Myometrial cell (primary cell): ENCODE data around the gene BEST4. TPM values are rescaled to one million over a fixed set of nuclear protein-coding genes. Genes with fewer than 3 reads are reported as not detected.

Experiments used
- total RNA-seq: library from RNA; depleted of rRNA; stranded (reverse); fragments of >200 nt; gene quantifications from 2 replicates; pipeline ENCODE4 v1.2.3, GENCODE V29; 2015

The BEST4 gene
- under 0.01 TPM in 1 of 2 replicates, not detected in the other for total RNA-seq

DNA sequence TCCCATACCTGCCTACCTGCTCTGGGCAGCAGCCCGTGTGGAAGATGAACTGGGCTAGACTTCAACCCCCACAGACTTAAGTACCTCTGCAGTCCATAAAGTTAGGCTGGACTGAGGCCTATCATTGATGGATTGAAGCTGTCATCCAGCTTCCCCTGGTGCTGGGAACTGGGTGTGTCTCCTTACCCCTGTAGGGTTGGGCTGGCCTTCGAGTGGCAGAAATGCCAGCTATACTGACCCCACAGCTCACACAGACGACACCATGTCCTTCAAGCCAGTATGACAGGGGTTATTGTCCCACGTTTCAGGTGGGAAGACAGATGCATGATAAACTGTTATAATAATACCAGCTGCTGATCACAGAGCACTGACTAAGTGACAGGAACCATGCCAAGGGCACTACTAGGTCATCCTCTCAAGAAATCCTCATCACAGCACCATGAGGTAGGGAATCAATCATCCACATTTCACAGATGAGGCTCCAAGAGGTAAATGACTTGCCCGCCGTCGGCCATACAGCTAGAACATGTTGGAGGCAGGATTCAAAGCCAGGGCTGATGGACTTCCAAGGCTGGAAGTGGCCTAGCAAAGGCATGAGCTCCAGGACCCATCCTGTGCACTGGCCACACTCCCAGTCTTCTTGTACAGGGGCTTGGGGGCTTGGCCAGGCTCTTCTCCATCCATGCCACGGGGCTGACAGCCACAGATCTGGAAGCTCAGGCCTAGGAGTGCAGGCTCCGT, at the start of gene BEST4:
Gene BEST4 (minus strand): TSS at position 51 of the 741 bp plus-strand sequence. CDS start 465 bp downstream, outside the sequence.

DNA sequence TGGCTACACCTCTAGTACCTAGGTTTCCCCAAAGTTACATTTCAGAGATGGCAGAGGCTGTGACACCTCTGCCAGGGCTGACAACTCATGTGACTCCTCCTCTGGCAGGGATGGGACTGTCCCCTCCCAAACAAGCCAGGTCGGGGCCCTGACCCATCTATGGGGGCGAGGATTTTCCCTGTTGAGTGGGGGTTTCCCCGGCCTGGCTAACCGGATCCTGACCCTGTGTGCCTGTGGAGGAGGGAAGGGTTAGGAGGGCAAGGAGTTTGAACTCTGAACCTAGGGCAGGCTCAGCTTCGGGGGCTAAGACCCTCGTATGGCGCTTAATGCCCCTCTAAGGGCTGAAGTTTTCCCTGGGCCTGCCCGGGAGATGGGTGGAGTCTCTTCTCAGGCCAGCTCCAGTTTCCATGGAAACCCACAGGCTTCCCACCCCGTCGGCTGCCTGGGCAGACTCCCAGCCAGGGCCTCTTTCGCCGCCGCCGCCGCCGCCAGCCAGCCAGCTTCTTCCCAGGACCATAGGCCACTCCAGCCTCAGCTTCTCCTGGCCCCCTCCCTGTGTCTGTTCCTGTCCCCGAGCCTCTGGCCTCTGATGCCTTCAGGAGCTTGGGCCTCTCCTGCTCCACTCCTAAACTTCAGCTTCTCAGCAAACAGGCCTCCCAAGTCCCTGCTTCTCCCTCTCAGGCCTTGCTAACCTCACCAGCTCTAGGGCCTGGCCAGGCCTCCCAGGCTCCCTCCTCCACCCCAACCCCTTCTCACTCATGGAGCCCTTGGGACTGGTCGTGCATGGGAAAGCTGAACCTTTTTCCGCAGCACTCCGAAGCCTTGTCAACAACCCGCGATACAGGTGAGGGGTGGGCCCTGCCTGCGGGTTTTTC, 20.3 kb upstream of the BEST4 start, which contains the start of gene BTBD19:
Gene BTBD19 (plus strand): TSS at position 461 of the 875 bp plus-strand sequence. CDS start 298 bp downstream, at position 759.

DNA sequence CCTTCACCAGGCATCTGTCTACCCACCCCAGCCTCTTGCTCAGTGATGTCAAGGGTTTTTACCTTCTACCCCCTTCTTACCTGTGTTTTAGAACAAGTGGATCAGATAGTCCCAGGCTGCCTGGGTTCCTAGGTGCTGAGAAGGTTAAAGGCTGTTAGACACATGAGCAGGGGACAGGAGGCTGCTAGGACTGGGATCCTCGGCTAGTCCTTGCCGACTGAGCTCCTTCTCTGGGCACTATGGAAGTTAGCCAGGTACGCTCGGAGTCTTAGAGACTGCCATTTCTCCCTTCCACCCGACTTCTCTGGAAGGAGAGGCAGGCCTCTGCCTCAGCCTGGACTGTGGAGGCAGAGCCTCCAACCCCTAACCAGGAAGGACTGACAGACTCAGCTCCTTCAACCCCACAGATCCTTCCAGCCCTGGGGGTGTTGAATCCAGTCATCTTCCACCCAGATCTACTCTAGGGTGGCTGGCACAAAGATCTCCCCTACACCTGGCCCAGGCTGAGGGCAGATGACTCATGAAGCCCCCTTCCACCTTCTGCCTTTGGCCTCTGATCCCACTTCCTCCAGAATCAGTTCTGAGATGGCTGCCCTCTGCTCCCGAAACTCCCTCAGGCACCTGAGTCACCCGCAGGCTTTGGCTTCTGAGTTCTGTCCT, 18.9 kb upstream of the BEST4 start, which contains the start of gene DYNLT4:
Gene DYNLT4 (minus strand): TSS at position 648 of the 660 bp plus-strand sequence. CDS start 683 bp downstream, outside the sequence.

DNA sequence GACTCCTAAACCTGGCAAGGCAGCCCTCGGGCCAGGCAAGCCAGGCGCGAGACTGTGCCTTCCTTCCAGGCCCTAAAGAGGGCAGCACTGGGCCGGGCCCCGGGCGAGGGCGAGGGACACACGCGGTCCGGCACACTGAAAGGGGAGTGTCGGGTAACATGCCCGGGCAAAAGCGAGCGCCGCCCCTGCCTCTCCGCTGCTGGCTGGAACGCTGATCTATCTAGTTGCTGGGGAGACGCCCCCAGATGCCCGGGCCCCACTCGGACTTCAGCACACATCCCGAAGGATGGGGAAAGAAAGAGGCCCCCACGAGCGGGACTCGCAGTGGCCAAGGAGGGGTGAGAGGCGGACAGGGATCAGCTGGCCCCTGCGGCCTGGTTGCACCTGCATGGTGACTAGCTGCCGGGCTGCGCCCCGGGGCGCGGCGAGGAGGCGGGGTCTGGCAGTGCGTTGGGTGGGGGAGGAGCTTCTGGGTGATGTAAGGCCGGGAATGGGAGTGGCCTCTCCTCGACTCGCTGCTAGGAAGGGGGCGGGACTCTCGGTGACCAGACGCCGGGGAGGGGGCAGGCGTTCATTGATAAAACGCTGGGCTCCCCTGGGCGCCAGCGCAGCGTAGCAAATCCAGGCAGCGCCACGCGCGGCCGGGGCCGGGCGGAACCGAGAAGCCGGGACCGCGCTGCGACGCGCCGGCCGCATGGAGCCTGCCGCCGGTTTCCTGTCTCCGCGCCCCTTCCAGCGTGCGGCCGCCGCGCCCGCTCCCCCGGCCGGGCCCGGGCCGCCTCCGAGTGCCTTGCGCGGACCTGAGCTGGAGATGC, 12.0 kb upstream of the BEST4 start, which contains the start of gene PLK3:
Gene PLK3 (plus strand): TSS at position 608 of the 815 bp plus-strand sequence. CDS start 87 bp downstream, at position 695.

DNA sequence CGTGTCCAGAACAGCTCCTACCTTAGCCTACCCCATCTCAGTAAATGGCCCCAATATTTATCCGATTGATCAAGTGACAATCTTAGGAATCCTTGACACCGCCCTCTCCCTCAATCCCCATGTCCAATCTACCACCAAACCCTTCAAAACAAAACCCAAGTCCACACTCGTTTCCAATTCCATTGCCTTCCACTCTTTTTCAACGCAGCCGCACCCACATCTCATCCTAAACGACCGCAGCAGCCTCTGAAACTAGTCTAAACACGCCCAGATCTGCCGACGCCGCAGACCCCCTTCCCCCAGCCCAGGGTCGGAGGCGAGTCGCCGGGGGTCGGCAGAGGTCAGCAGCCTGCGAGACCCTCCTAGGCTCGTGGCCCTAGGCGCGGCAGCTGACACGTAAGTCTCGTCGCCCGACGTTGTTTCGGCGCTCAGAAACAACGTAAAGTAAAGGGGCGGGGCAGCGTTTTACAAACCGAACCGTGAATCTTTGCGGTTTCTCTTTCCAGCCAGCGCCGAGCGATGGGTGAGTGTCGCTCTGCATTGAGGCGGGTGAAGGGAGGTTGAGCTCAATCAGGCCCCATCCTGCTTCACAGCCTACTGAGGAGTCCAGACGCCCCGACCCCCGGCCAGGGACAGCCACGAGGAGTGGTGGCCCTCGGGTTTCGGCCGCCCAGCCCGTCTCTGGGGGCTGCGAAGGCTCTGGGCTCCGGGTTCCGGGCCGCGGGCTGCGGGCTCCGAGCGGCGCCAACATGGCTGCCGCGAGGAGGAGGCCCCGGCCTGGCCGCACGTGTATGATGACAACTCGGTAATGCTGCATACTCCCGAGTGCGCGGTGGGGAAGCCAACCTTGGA, 12.7 kb downstream of the BEST4 start, which contains the start of gene RPS8:
Gene RPS8 (plus strand): TSS at position 463 of the 852 bp plus-strand sequence. CDS start 57 bp downstream, at position 520.

DNA sequence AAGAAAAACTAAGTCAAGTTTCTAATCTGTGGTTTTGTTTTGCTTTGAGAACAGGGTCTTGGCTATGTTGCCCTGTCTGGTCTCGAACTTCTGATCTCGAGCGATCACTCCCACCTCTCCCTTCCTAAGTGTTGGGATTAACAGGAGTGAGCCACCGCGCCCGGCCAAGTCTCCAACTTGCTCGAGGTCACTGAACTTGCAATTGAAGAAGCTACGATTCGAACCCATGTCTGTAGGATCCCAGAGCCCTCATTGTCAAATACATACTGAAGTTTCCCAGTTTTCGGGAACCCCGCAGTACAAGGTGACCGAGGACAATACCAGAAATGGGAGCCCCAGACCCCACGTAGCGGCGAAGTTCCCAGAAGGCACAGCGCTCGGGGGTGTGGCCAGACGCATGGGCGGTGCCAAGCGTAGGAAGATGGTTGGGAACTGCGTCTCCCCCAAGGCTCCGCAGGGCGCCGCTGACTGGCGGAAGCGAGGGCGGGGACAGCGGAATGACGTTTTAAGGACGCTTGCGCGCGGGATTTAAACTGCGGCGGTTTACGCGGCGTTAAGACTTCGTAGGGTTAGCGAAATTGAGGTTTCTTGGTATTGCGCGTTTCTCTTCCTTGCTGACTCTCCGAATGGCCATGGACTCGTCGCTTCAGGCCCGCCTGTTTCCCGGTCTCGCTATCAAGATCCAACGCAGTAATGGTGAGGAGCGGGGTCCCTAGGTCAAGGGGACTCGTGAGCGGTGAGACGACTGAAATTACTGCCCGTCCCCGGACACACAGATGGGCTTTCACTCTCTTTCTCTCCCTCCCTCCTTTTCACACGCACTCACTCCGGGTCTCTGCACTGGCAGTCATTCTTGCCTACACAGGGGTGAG, 48.4 kb downstream of the BEST4 start, which contains the start of gene KIF2C:
Gene KIF2C (plus strand): TSS at position 531 of the 872 bp plus-strand sequence. CDS start 96 bp downstream, at position 627.

Other genes with a start within 250 kb of the BEST4 start
- 13.6 and 15.3 TPM in 2 replicates for gene TMEM53, start 113.7 kb downstream of the BEST4 start, total RNA-seq
- not detected in 2 replicates for gene ARMH1, start 113.5 kb downstream of the BEST4 start, total RNA-seq
- gene RNU5D-1, start 57.0 kb downstream of the BEST4 start, total RNA-seq = not detected in 2 replicates
- 39.7 and 53.3 TPM in 2 replicates for gene KIF2C, start 48.3 kb downstream of the BEST4 start, total RNA-seq
- 2,552 and 2,899 TPM in 2 replicates for gene RPS8, start 12.6 kb downstream of the BEST4 start, total RNA-seq
- gene PLK3, start 12.2 kb upstream of the BEST4 start, total RNA-seq = 27.1 and 37.7 TPM in 2 replicates
- gene DYNLT4, start 19.2 kb upstream of the BEST4 start, total RNA-seq = not detected in 2 replicates
- 2.0 and 5.1 TPM in 2 replicates for gene BTBD19, start 20.4 kb upstream of the BEST4 start, total RNA-seq
- gene PTCH2, start 55.1 kb upstream of the BEST4 start, total RNA-seq = under 0.01 and 0.18 TPM in 2 replicates
- gene EIF2B3, start 198.4 kb upstream of the BEST4 start, total RNA-seq = 39.8 and 53.7 TPM in 2 replicates
- gene HECTD3, start 223.2 kb upstream of the BEST4 start, total RNA-seq = 37.2 and 43.8 TPM in 2 replicates
- 182 and 195 TPM in 2 replicates for gene UROD, start 224.1 kb upstream of the BEST4 start, total RNA-seq